Right lung (tissue), 5 donors: ENCODE measurements around the gene ARHGAP8. TPM values are rescaled to one million over a fixed set of nuclear protein-coding genes. Genes with fewer than 3 reads are reported as not detected.

Source experiments
- DNase-seq, 2 donors: peaks; one replicate each; pipeline ENCODE4 v3.0.0-alpha.2; 2013
- polyA plus RNA-seq, 5 donors: library from polyadenylated mRNA; unstranded; fragments of 120-200 nt; gene quantifications; one replicate each; pipeline versions ENCODE4 v1.2.1 to v1.2.3, GENCODE V29; 2013; ENCODE audit warnings: inconsistent platforms in 1 of 5, low replicate concordance in 1 of 5; ENCODE audit not compliant: insufficient read length in 5 of 5, insufficient read depth in 1 of 5

The ARHGAP8 gene
- polyA plus RNA-seq, 5 donors, result 23.4 to 49.7 (median 30.4) TPM

- DNase-seq, result no peak
Observed at GRCh38 chr22:44824271-44824670, 71.9 kb downstream of the ARHGAP8 start.

- no peak for DNase-seq
Observed at GRCh38 chr22:44825310-44826150, 73.2 kb downstream of the ARHGAP8 start.

GRCh38 chr22:44827666-44828190, 75.4 kb downstream of the ARHGAP8 start:
- no peak for DNase-seq

DNA sequence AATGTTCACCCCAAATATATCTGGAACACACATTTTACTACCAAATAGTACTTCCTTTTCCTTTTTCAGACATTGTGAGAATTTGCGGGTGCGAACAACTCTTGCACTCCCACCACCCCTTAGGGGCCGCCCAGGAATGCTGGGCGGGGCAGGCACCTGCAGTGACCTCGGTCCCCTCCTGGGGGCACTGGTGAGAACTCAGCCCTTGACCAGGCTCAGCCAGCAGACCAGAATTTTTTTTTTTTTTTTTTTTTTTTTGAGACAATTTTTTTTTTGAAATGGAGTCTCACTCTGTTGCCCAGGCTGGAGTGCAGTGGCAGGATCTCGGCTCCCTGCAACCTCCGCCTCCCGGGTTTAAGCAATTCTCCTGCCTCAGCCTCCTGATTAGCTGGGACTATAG, 75.8 kb downstream of the ARHGAP8 start:
- no peak for DNase-seq

DNA sequence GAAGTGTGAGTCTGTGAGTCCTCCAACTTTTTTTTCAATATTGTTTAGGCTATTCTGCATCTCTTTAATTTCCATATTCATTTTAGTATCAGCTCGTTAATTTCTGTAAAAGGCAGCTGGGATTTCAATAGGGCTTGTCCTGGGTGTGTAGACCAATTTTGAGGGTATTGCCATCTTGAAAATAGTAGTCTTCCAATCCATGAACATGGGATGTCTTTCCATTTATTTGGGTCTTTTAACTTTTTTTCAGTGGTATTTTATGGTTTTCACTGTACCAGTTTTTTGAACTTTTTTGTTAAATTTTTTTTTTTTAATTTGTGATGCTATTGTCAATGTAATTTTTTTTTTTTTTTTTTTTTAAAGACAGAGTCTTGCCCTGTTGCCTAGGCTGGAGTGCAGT, 79.5 kb downstream of the ARHGAP8 start:
- no peak for DNase-seq

GRCh38 chr22:44834065-44834464, 81.7 kb downstream of the ARHGAP8 start:
- DNase-seq, result no peak

- DNase-seq, result no peak
Observed at GRCh38 chr22:44837481-44837880, 85.1 kb downstream of the ARHGAP8 start.

- peak; percentile 31 to 36 for DNase-seq
Observed at GRCh38 chr22:44838316-44839016, 86.1 kb downstream of the ARHGAP8 start.

DNA sequence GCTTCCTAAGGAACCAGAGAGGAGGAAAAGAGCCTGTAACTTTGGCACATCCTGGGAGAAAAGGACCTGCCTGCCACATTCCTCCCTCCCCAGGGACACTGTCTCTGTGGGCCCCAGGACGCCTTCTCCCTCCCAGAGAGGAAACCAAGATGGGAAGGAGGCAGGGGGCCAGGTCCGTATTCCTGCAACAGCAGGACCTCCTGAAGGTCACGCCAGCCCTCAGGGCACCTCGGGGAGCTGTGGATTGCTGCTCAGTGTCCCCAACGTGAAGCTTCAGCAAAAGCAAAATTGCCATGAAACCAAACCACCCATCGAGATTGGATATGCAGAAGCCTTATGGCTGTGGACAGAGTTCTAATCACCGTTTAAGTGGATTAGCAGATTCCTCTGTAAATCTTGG, 86.7 kb downstream of the ARHGAP8 start:
- no peak for DNase-seq

DNA sequence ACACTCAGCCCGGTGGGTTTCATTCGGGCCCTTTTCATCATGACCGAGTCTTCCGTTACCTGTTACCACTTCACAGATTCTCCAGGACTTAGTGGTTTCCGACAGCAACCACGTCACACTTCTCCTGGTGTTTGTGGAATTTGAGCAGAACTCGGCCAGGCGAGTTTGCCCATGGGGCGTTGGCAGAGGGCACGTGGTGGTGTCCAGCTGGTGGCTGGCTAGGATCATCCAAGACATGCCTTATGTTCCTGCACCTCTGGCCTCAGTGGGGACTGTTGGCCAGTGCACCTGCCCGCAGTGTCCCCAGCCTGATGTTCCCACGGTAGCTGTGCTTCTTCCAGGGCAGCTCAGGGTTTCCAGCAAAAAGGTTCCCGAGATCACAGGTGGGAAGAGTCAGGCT, 87.3 kb downstream of the ARHGAP8 start:
- DNase-seq, result no peak

DNA sequence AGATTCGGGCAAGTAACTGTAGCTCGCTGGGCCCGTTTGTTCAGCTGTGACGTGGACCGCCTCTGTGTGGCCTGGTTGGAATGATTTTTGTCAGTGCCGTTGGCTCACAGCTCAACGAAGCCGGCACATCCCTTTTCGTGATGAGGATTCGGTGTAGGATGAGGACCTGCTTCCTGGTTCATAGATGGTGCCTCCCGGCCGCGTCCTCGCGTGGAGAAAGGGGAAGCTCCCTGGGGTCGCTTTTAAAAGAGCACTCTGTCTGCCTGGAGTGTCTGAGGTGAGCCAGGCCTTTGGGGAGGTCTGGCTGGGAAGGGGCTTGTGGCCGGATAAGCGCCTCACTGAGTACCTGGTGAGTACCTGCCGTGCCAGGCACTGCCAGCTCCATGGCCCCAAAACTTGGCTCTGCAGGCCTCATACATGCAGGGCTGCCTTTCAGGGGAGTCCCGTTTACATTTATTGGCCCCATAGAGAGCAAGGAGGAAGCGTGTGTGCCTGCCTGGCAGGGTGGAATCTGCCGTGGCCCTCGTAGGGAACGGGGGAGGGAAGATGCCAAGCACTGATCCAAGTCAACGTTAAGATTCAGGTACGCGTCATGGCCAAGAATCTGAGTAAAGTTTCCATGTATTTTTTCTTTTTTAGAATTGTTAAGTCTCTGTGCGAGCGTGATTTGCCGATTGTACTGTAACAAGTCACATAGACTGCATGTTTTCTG, 88.4 kb downstream of the ARHGAP8 start:
- DNase-seq, result no peak

- DNase-seq, result no peak
Observed at GRCh38 chr22:44842417-44842816, 90.0 kb downstream of the ARHGAP8 start.

GRCh38 chr22:44845191-44845590, 92.8 kb downstream of the ARHGAP8 start:
- no peak for DNase-seq

GRCh38 chr22:44845796-44846720, 93.7 kb downstream of the ARHGAP8 start:
- no peak for DNase-seq

DNA sequence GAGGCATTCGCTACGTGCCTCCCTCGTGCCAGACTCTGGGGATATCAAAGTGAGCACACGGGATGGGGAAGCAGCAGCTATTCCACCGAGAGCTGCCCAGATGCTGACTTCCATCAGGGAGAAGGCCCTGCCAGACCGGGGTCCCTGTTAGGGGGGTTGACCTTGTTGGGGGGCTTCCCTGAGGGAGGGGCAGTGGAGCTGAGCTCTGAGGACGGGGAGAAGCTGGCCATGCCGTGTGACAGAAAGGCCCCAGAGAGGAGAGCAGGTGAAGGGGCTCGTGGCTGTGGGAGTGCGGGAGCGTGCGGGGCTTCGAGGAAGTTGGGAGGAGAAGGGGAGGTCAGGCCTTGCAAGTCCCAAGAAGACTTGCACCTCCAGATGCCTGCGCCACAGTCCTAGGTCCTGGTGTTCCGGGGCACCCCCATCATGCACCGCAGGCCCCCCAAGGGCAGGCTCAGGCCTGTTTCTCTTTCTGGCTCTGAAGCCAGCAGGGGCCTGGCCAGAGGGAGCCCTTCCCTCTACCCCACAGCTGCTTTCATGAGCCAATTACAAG, 94.4 kb downstream of the ARHGAP8 start:
- no peak for DNase-seq

DNA sequence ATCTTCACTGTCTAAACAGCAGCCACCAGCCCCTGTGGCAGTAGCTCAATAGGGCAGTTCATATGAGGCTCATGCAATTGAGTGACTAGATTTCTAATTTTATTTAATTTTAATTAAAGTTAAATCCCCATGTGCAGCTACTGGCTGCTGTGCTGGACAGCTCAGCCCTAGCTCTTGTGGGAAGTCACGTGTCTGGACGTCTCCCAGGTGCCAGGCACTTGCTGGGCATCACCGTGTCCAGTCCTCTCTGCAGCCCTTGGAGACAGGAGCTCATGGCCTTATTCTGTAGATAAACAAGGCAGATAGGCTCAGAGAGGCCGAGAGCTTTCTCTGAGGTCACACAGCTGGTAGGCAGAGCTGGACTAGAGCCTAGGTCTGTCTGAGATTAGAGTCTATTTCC, 95.0 kb downstream of the ARHGAP8 start:
- no peak for DNase-seq

- DNase-seq, result no peak
Observed at GRCh38 chr22:44847892-44848291, 95.5 kb downstream of the ARHGAP8 start.

- DNase-seq, result no peak
Observed at GRCh38 chr22:44848296-44848741, 95.9 kb downstream of the ARHGAP8 start.

DNA sequence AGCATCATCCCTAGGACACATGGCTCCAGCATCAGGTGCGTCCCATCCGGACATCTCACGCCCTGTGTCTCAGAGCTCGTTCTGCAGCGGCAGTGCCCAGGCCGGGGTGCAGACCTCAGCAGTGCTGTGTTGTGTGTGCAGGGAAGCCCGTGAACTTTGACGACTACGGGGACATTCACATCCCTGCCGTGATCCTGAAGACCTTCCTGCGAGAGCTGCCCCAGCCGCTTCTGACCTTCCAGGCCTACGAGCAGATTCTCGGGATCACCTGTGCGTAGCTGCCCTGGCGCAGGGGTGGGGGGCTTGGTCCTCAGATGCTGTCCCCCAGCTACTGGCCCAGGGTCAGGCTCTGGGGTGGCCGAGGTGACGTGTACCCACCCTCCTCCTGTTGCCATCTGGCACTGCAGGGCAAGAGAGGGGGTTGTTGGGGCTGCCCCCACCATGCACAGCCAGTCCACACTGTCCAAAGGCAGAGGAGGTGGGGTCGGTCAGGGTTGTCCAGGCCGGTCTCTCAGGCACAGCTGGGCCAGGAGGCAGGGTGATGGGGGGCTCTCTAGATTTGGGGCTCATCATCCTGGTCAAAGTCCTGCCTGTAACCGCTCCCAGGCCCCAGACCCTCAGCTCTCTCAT, 96.5 kb downstream of the ARHGAP8 start:
- DNase-seq, result no peak

GRCh38 chr22:44850946-44851345, 98.6 kb downstream of the ARHGAP8 start:
- no peak for DNase-seq
